Activated effector memory CD4-positive, alpha-beta T cell treated with anti-CD3 and anti-CD28 coated beads, Interleukin-2, amount 50 U/mL, for 16 hours (primary cell): ENCODE measurements around the gene MIGA1.
"Not testable (repeated sequence)": the region's sequence is repeated elsewhere in the genome, so short reads cannot be mapped to it uniquely, and the experiment has no call there.

Experiments used
- DNase-seq: peaks from one replicate; pipeline ENCODE4 v3.0.0-alpha.2; 2020

MIGA1 gene

GRCh38 chr1:77803371-77803770 is 23.9 kb downstream of the MIGA1 start:
- DNase-seq, result no peak

- not testable (repeated sequence) for DNase-seq
Measured at GRCh38 chr1:77809787-77810462, 30.5 kb downstream of the MIGA1 start.

- DNase-seq, result not testable (repeated sequence)
Measured at GRCh38 chr1:77811589-77811988, 32.1 kb downstream of the MIGA1 start.

GRCh38 chr1:77817368-77818209 is 38.1 kb downstream of the MIGA1 start:
- DNase-seq, result no peak

GRCh38 chr1:77820121-77820520 is 40.7 kb downstream of the MIGA1 start:
- no peak for DNase-seq

DNA sequence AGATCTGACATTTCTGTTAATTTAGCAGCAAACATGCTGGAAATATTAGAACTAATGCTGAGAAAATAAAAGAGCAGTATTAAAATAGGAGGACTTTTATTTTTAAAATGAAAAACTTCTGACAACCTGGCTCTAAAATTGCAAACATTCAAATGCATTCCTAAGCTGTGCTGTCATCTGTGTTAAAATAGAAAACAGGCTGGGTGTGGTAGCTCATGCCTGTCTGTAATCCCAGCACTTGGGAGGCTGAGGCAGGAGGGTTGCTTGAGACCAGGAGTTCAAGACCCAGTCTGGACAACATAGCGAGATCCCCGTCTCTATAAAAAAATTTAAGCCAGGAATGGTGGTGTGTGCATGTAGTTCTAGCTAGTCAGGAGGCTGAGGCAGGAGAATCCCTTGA is 44.6 kb downstream of the MIGA1 start:
- DNase-seq, result no peak

DNA sequence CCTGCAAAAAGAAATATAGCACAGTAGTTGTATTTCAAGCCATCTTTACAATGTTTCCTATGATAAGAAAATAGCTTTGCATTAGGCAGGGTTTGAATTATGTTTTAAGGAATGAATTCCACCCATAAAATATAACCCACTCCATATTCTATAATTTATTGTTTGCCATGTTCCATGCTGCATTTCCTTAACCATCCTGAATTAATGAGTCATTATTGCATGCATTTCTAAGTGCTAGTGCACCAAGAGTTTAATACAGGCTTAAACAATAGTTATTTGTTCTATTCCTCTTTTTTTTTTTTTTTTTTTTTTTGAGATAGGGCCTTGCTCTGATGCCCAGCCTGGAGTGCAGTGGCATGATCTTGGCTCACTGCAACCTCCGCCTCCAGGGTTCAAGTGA is 45.2 kb downstream of the MIGA1 start:
- DNase-seq, result no peak

DNA sequence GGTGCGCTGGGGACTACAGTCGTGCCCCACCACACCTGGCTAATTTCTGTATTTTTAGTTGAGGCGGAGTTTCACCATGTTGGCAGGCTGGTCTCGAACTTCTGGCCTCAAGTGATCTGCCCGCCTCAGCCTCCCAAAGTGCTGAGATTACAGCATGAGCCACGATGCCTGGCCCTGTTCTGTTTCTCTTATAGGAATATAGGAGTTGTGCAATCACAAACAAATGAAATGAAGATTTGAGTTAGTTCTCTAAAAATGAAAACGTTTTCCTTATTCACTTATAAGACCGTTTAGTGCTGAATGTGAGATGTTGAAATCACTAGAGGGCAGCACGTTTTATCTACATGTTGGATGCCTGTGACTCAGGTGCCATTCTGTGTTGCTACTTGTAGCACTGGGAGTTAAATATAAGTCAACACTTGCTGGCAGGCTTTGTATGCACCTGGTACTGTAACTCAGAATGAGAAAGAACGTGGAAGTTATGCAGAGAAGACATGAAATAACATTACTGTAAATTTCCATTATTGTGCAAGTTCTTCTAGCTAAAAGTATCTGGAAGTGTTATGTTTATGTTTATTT is 45.8 kb downstream of the MIGA1 start:
- no peak for DNase-seq

GRCh38 chr1:77826851-77827250 is 47.4 kb downstream of the MIGA1 start:
- not testable (repeated sequence) for DNase-seq

- DNase-seq, result no peak
Measured at GRCh38 chr1:77828098-77828497, 48.6 kb downstream of the MIGA1 start.

DNA sequence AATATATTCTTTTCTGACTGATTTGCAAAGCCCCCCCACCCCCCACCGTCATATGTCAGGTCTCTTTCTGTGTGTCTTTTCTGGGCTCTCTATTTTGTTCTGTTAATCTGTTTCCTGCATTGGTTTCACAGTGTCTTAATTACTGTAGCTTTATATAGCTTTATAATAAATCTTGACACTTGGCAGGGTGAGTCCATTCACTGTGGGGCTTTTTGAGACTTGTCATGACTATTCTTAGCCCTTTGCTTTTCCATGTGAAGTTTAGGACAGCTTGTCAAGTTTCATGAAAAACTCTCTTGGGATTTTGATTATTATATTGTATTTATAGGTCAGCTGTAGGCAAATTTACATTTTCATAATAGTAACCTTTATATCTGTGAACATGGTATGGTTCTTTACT is 50.4 kb downstream of the MIGA1 start:
- DNase-seq, result no peak

DNA sequence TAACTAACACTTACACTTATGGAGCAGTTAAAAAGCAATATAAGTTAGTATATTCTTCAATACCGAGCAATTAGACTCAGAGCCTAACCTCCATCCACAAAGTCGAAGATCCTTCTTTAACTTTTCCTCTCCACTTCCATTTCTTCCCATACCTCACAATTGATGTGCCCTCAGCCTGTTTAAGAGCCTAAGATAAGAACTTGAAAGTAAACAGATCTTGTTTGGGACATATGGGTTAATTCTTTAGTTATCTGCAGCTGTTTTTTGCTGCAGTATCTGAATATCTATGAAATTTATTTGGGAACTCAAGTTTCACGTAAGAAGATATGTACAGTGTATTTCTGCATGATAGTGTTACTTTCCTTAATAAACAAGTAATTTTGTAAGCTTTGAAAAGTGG is 51.5 kb downstream of the MIGA1 start:
- DNase-seq, result no peak

GRCh38 chr1:77831566-77831965 is 52.1 kb downstream of the MIGA1 start:
- DNase-seq, result no peak

DNA sequence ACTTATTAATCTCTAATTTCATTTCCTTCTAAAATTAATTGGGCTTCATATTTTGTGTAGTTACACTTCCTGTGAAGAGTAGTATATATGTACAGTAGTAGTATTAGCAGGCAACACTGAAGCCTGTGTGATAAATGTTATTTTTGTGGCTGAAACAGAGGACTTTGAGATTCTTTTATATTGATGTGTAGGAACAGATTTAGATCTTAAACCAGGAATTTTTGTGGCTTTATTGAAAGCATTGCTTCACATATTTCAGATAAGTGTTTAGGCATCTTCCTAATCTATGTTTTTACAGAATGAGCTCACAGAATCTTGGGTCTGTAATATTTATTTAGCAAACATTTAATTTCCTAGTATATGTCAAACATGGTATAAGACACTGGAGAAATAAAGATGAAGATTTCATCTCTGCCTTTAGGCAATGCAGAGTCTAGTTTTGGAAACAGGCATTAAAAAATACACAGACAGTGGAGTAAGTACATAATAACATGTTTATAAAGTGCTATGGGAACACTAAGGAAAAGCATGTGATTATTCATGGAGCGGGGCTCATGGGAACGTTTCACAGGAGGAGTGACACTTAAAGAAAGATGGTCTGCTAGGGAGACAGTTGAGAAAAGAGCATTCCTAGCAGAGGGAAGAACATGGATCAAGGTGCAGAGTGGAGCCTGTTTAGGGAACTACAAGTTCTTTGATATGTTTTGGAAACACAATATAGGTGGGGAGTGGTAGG is 52.7 kb downstream of the MIGA1 start:
- no peak for DNase-seq

DNA sequence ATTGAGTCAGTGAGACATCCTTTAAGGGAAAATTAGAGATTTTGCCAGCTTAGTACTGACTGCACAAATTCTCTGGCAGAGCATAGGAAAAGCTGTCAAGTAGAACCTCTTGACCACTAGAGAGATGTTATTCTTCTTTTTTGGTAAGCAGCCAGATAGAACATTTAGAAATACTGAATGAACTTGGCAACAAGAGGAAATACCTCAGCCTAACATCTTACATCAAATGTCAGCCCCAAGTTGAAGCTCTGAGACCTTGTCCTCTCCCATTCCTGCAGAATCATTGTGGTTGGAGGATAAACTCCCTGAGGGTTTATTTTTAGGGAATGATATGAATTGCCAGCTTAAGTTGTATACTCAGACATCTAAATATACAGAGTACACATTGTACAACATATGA is 53.5 kb downstream of the MIGA1 start:
- no peak for DNase-seq

DNA sequence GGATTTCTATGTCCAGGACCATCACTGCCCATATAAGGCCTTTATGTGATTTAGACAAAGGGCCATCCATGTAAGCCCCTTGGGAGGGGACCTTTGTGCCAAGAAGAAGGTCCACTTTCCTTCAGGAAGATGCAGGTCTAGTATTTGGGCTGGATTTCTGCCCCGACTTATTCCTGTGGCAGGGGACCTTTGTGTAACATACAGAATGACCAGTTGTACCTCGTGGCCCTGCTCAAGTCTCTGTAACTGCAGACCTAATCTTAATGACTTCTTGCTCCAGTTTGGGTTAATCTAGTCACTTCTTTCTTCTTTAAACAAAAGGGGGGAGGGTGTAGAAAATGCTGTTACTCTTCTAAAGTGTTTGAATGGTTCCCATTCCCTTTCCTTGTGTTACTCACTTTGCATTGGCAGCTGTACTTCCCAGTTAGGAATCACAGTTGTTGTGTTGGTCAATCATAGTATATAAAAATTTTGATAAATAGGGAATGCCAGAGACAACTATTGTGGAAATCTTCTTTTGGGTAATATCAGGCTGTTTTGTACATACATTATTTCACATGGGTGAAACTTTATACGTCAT is 54.2 kb downstream of the MIGA1 start:
- no peak for DNase-seq

DNA sequence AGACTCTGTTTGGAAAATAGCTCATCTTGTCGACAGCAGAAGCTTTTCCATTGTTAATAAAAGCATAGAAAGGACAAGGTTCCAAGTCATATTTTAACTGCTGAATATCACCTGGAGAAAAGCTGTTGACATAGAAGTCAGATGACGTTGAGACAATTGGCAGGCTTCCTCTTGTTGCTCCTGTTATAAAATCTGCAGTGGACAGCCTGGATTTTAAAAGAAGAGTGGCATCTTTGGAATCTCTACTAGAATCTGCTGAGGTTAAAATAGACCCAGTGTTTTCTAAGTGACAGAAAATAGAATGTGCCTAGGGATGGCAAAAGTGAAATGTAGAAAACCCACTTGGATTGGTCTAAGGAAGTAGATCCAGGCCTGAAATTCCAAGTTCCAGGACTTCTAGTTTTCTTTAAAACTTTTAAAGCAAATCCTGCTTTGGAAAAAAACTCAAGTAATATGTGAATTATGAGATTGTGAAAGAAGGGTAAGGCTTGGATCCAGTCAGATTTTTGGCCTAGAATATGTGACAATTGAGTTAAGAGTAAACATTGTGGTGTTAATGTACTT is 55.4 kb downstream of the MIGA1 start:
- DNase-seq, result no peak

- DNase-seq, result no peak
Measured at GRCh38 chr1:77841574-77841973, 62.1 kb downstream of the MIGA1 start.

- DNase-seq, result no peak
Measured at GRCh38 chr1:77845951-77846350, 66.5 kb downstream of the MIGA1 start.

GRCh38 chr1:77846966-77847365 is 67.5 kb downstream of the MIGA1 start:
- no peak for DNase-seq

DNA sequence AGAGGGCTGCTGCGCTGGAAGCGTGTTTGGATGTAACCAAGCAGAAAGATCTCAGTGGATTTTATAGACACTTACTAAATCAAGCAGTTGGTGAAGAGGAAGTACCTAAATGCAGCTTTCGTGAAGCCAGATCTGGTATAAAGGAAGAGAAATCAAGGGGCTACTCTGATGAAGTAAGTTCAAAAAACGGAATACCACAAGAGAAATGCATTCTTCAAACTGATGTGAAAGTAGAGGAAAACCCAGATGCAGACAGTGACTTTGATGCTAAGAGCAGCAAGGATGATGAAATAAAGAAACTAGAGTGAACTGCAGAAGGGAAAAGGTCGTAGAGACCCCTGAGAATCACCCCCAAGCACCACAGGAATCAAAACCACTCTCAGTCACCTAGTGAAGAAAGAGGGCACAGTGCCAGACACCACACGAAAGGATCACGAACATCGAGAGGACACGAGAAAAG is 68.2 kb downstream of the MIGA1 start:
- no peak for DNase-seq

DNA sequence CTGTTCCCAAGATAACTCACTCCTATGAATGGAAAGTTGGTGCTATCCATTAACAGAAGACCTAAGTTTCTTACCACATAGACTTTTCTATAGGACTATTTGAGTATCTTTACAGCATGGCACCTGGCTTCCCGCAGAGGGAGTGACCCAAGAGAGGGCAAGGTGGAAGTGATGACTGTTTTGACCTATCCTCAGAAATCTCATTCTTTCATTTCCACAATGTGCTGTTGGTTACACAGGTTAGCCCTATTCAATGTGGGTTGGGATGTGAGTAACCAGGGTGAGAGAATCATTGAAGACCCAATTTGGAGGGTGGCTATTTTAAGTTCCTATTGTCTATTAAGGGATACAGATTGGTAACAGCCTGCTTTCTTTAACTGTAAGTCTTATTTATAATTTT is 70.6 kb downstream of the MIGA1 start:
- no peak for DNase-seq

- DNase-seq, result no peak
Measured at GRCh38 chr1:77857552-77857951, 78.1 kb downstream of the MIGA1 start.
